Measurements from ENCODE around the gene AMPD3. TPM values are rescaled to one million over a fixed set of nuclear protein-coding genes. Genes with fewer than 3 reads are reported as not detected.

AMPD3 gene
- total RNA-seq, 1 experiment from 2014 or later = 0.19 TPM

- no peaks in the 10 kb centered on the region for H3K9me3 ChIP-seq (ENCODE audit: low read depth, low read length, poor library complexity, severe bottlenecking)
- peaks cover 20% of the 10 kb centered on the region for H3K4me1 ChIP-seq (ENCODE audit: insufficient read depth, low read length, poor library complexity, severe bottlenecking)
- TF ChIP-seq CTCF (conservative IDR thresholded peaks at IDR 0.05; ENCODE audit: low read depth, low read length) (peak; percentile 81), EZH2 (IDR thresholded peaks at IDR 0.05; ENCODE audit: borderline replicate concordance, low read depth, low read length, poor library complexity, severe bottlenecking) (no peak)
- POLR2A ChIA-PET (ENCODE audit: low non-redundant PET) = no interaction called here
- H3K36me3 ChIP-seq (ENCODE audit: insufficient read depth, low read length, poor library complexity, severe bottlenecking) = no peaks in the 10 kb centered on the region
- H3K4me3 ChIP-seq (ENCODE audit: low read depth, low read length, poor library complexity, severe bottlenecking) = peak within 1 kb of the TSS; percentile 63
- no peaks in the 10 kb centered on the region for H3K27me3 ChIP-seq (replicated peaks; ENCODE audit: insufficient read depth, low read depth, low read length, poor library complexity)
- peak within 1 kb of the TSS; percentile 96 for H3K27ac ChIP-seq (ENCODE audit: low read depth, low read length, poor library complexity, severe bottlenecking)
- BruUV-seq (replicated peaks) = no TSS peak
- DNase-seq (ENCODE audit: low spot score) = peak; percentile 95
- intact Hi-C loops (cut with micrococcal nuclease; ENCODE audit: unreplicated experiment) = no loop called here
- CTCF ChIA-PET = interaction anchor here (0.6 to 1.5 kb wide), 7 partner anchors 9 to 78 kb away, joined by 3 to 6 read pairs (median 3); no protein-coding TSS in a partner anchor
Measured at GRCh38 chr11:10540915-10541560, 86.0 kb downstream of the AMPD3 start, which contains the start of gene RNF141. TSS of gene RNF141 (minus strand) at chr11:10541187. CDS start at chr11:10534158, 7,029 bp downstream.

GRCh38 chr11:10541561-10541930 is 86.5 kb downstream of the AMPD3 start:
- H3K36me3 ChIP-seq (ENCODE audit: insufficient read depth, low read length, poor library complexity, severe bottlenecking) = no peaks in the 10 kb centered on the region
- ChIA-PET POLR2A (ENCODE audit: low non-redundant PET) (no interaction called here), CTCF (interaction anchor here (0.8 to 1.5 kb wide), 2 partner anchors 10 kb away, joined by 3 to 6 read pairs; no protein-coding TSS in a partner anchor)
- BruUV-seq (replicated peaks) = TSS peak; percentile 85
- intact Hi-C loops (cut with micrococcal nuclease; ENCODE audit: unreplicated experiment) = no loop called here
- H3K27me3 ChIP-seq (replicated peaks; ENCODE audit: insufficient read depth, low read depth, low read length, poor library complexity) = no peaks in the 10 kb centered on the region
- H3K9me3 ChIP-seq (ENCODE audit: low read depth, low read length, poor library complexity, severe bottlenecking) = no peaks in the 10 kb centered on the region
- H3K4me3 ChIP-seq (ENCODE audit: low read depth, low read length, poor library complexity, severe bottlenecking) = peak overlapping the region; percentile 63
- TF ChIP-seq EZH2 (IDR thresholded peaks at IDR 0.05; ENCODE audit: borderline replicate concordance, low read depth, low read length, poor library complexity, severe bottlenecking) (no peak), CTCF (conservative IDR thresholded peaks at IDR 0.05; ENCODE audit: low read depth, low read length) (no peak)
- H3K27ac ChIP-seq (ENCODE audit: low read depth, low read length, poor library complexity, severe bottlenecking) = peak overlapping the region; percentile 96
- DNase-seq (ENCODE audit: low spot score) = peak; percentile 65
- peaks cover 16% of the 10 kb centered on the region for H3K4me1 ChIP-seq (ENCODE audit: insufficient read depth, low read length, poor library complexity, severe bottlenecking)

- Histone ChIP-seq H3K27ac (ENCODE audit: low read depth, low read length, poor library complexity, severe bottlenecking) (no peak overlapping the region), H3K4me1 (ENCODE audit: insufficient read depth, low read length, poor library complexity, severe bottlenecking) (peaks cover 15% of the 10 kb centered on the region), H3K9me3 (ENCODE audit: low read depth, low read length, poor library complexity, severe bottlenecking) (no peaks in the 10 kb centered on the region), H3K4me3 (ENCODE audit: low read depth, low read length, poor library complexity, severe bottlenecking) (no peak overlapping the region), H3K27me3 (replicated peaks; ENCODE audit: insufficient read depth, low read depth, low read length, poor library complexity) (no peaks in the 10 kb centered on the region), H3K36me3 (ENCODE audit: insufficient read depth, low read length, poor library complexity, severe bottlenecking) (no peaks in the 10 kb centered on the region)
- no peak for TF ChIP-seq CTCF (conservative IDR thresholded peaks at IDR 0.05; ENCODE audit: low read depth, low read length)
- no peak for TF ChIP-seq EZH2 (IDR thresholded peaks at IDR 0.05; ENCODE audit: borderline replicate concordance, low read depth, low read length, poor library complexity, severe bottlenecking)
- no peak for DNase-seq (ENCODE audit: low spot score)
- CTCF ChIA-PET = interaction anchor here (0.8 kb wide), 1 partner anchor 137 kb away, joined by 3 read pairs; no protein-coding TSS in a partner anchor
- intact Hi-C loops (cut with micrococcal nuclease; ENCODE audit: unreplicated experiment) = no loop called here
- BruUV-seq (replicated peaks) = no TSS peak
- POLR2A ChIA-PET (ENCODE audit: low non-redundant PET) = no interaction called here
Measured at GRCh38 chr11:10542776-10543175, 87.7 kb downstream of the AMPD3 start.
